Activated CD4-positive, alpha-beta T cell treated with anti-CD3 and anti-CD28 coated beads for 36 hours (primary cell): ENCODE data around the gene NTF3. TPM values are rescaled to one million over a fixed set of nuclear protein-coding genes. Genes with fewer than 3 reads are reported as not detected.

Source experiments
- ATAC-seq: fragments of 200-7000 bp; cut with Tn5 transposase; one replicate; pipeline ENCODE4 v1.10.0; 2021; ENCODE audit warnings: mild to moderate bottlenecking, moderate library complexity
- CTCF ChIA-PET: fragments of 350-600 bp; sonication (Branson Sonifier 250); formaldehyde crosslinking; loops from one replicate; lab custom pipeline; 2021; ENCODE audit warnings: antibody characterized with exemption; lab: Charles Lee
- POLR2A ChIA-PET: fragments of 350-600 bp; sonication (Branson Sonifier 250); formaldehyde crosslinking; loops from one replicate; lab custom pipeline; 2021; ENCODE audit warnings: antibody characterized with exemption, inconsistent platforms; lab: Charles Lee
- DNase-seq: peaks from one replicate; pipeline ENCODE4 v3.0.0-alpha.2; 2020
- H3K27ac Mint-ChIP-seq: one replicate; pipeline ENCODE4 v1.8.0; 2021; ENCODE audit warnings: mixed read lengths
- H3K27me3 Mint-ChIP-seq: one replicate; pipeline ENCODE4 v1.8.0; 2021; ENCODE audit warnings: mixed read lengths
- H3K36me3 Mint-ChIP-seq: one replicate; pipeline ENCODE4 v1.8.0; 2021; ENCODE audit warnings: low read depth, mixed read lengths
- H3K4me1 Mint-ChIP-seq: one replicate; pipeline ENCODE4 v1.8.0; 2021; ENCODE audit warnings: mixed read lengths
- H3K4me3 Mint-ChIP-seq: one replicate; pipeline ENCODE4 v1.8.0; 2021; ENCODE audit warnings: mild to moderate bottlenecking, moderate library complexity, mixed read lengths
- H3K9me3 Mint-ChIP-seq: one replicate; pipeline ENCODE4 v1.8.0; 2021; ENCODE audit warnings: low read depth, mixed read lengths
- intact Hi-C, 2 experiments: fragments of 100-400 bp; cut with DNase I in 1 of 2; cut with micrococcal nuclease in 1 of 2; formaldehyde crosslinking; loops; one replicate each; pipeline versions ENCODE4 v1.14.2 to v1.15.1; 2022 to 2024; cut with DNase I, micrococcal nuclease
- total RNA-seq, 2 experiments: library from RNA; stranded (reverse); gene quantifications; one replicate each; pipeline ENCODE4 v1.2.3, GENCODE V29; 2021

NTF3 gene
- total RNA-seq, 2 experiments from 2014 or later = not detected

GRCh38 chr12:5451251-5451650 lies 19.3 kb downstream of the NTF3 start:
- ChIA-PET POLR2A (no interaction called here), CTCF (no interaction called here)
- H3K27me3 Mint-ChIP-seq = peaks cover 17% of the 10 kb centered on the region
- DNase-seq = no peak
- intact Hi-C loops = no loop called here
- H3K4me1 Mint-ChIP-seq = no peaks in the 10 kb centered on the region
- no peak overlapping the region for H3K4me3 Mint-ChIP-seq
- H3K36me3 Mint-ChIP-seq = no peaks in the 10 kb centered on the region
- no peaks in the 10 kb centered on the region for H3K9me3 Mint-ChIP-seq
- ATAC-seq = no peak
- H3K27ac Mint-ChIP-seq = no peak overlapping the region

- Mint-ChIP-seq H3K4me3 (no peak overlapping the region), H3K27me3 (peaks cover 12% of the 10 kb centered on the region), H3K9me3 (no peaks in the 10 kb centered on the region), H3K27ac (no peak overlapping the region), H3K4me1 (peaks cover 8% of the 10 kb centered on the region), H3K36me3 (no peaks in the 10 kb centered on the region)
- ChIA-PET POLR2A (no interaction called here), CTCF (no interaction called here)
- intact Hi-C loops = no loop called here
- DNase-seq = no peak
- no peak for ATAC-seq
These were observed 20.7 kb downstream of the NTF3 start for GRCh38 chr12:5452569-5452968.

GRCh38 chr12:5453466-5453865 lies 21.6 kb downstream of the NTF3 start:
- Mint-ChIP-seq H3K9me3 (no peaks in the 10 kb centered on the region), H3K36me3 (no peaks in the 10 kb centered on the region), H3K4me3 (no peak overlapping the region), H3K4me1 (peaks cover 8% of the 10 kb centered on the region), H3K27ac (no peak overlapping the region), H3K27me3 (peaks cover 10% of the 10 kb centered on the region)
- ChIA-PET POLR2A (no interaction called here), CTCF (no interaction called here)
- ATAC-seq (no peak), DNase-seq (no peak)
- intact Hi-C loops = no loop called here

- ChIA-PET POLR2A (no interaction called here), CTCF (interaction anchor here (0.5 to 1.1 kb wide), 2 partner anchors 12 to 336 kb away, joined by 3 read pairs; no protein-coding TSS in a partner anchor)
- intact Hi-C loops = no loop called here
- Mint-ChIP-seq H3K4me3 (no peak overlapping the region), H3K9me3 (no peaks in the 10 kb centered on the region), H3K27me3 (peaks cover 8% of the 10 kb centered on the region), H3K27ac (no peak overlapping the region), H3K4me1 (peaks cover 8% of the 10 kb centered on the region), H3K36me3 (no peaks in the 10 kb centered on the region)
- no peak for ATAC-seq
- no peak for DNase-seq
These were observed 23.1 kb downstream of the NTF3 start for GRCh38 chr12:5455045-5455444.

- H3K27me3 Mint-ChIP-seq = peaks cover 8% of the 10 kb centered on the region
- no peaks in the 10 kb centered on the region for H3K9me3 Mint-ChIP-seq
- intact Hi-C loops = no loop called here
- POLR2A ChIA-PET = no interaction called here
- no peak overlapping the region for H3K4me3 Mint-ChIP-seq
- H3K4me1 Mint-ChIP-seq = peaks cover 8% of the 10 kb centered on the region
- no peak for ATAC-seq
- DNase-seq = no peak
- no peak overlapping the region for H3K27ac Mint-ChIP-seq
- CTCF ChIA-PET = no interaction called here
- H3K36me3 Mint-ChIP-seq = no peaks in the 10 kb centered on the region
These were observed 24.1 kb downstream of the NTF3 start for GRCh38 chr12:5456030-5456429.

- no peak overlapping the region for H3K4me3 Mint-ChIP-seq
- POLR2A ChIA-PET = no interaction called here
- H3K27me3 Mint-ChIP-seq = peaks cover 8% of the 10 kb centered on the region
- DNase-seq (no peak), ATAC-seq (no peak)
- H3K36me3 Mint-ChIP-seq = no peaks in the 10 kb centered on the region
- peaks cover 8% of the 10 kb centered on the region for H3K4me1 Mint-ChIP-seq
- no peak overlapping the region for H3K27ac Mint-ChIP-seq
- intact Hi-C loops = no loop called here
- CTCF ChIA-PET = no interaction called here
- no peaks in the 10 kb centered on the region for H3K9me3 Mint-ChIP-seq
These were observed 25.0 kb downstream of the NTF3 start for GRCh38 chr12:5456906-5457305.

- POLR2A ChIA-PET = no interaction called here
- H3K27ac Mint-ChIP-seq = no peak overlapping the region
- intact Hi-C loops = no loop called here
- CTCF ChIA-PET = no interaction called here
- H3K4me3 Mint-ChIP-seq = no peak overlapping the region
- ATAC-seq (no peak), DNase-seq (no peak)
- H3K27me3 Mint-ChIP-seq = peaks cover under 1% of the 10 kb centered on the region
- peaks cover 8% of the 10 kb centered on the region for H3K4me1 Mint-ChIP-seq
- H3K9me3 Mint-ChIP-seq = no peaks in the 10 kb centered on the region
- H3K36me3 Mint-ChIP-seq = no peaks in the 10 kb centered on the region
These were observed 26.5 kb downstream of the NTF3 start for GRCh38 chr12:5458229-5459050.

GRCh38 chr12:5459051-5459782 lies 27.3 kb downstream of the NTF3 start:
- H3K27me3 Mint-ChIP-seq = no peaks in the 10 kb centered on the region
- intact Hi-C loops = no loop called here
- POLR2A ChIA-PET = no interaction called here

GRCh38 chr12:5460817-5461216 lies 28.9 kb downstream of the NTF3 start:
- Mint-ChIP-seq H3K36me3 (no peaks in the 10 kb centered on the region), H3K27ac (no peak overlapping the region), H3K9me3 (no peaks in the 10 kb centered on the region), H3K27me3 (no peaks in the 10 kb centered on the region), H3K4me1 (peaks cover 8% of the 10 kb centered on the region), H3K4me3 (no peak overlapping the region)
- DNase-seq (no peak), ATAC-seq (no peak)
- ChIA-PET POLR2A (no interaction called here), CTCF (no interaction called here)
- intact Hi-C loops = no loop called here

More at GRCh38 chr12:5459051-5459782, 27.3 kb downstream of the NTF3 start:
- H3K36me3 Mint-ChIP-seq = no peaks in the 10 kb centered on the region
- CTCF ChIA-PET = interaction anchor here (0.6 kb wide), 1 partner anchor 928 kb away, joined by 4 read pairs; no protein-coding TSS in a partner anchor
- DNase-seq = no peak
- H3K4me3 Mint-ChIP-seq = no peak overlapping the region
- peaks cover 8% of the 10 kb centered on the region for H3K4me1 Mint-ChIP-seq
- ATAC-seq = no peak
- H3K27ac Mint-ChIP-seq = no peak overlapping the region
- H3K9me3 Mint-ChIP-seq = no peaks in the 10 kb centered on the region

GRCh38 chr12:5461966-5462365 lies 30.1 kb downstream of the NTF3 start:
- Mint-ChIP-seq H3K27ac (no peak overlapping the region), H3K9me3 (no peaks in the 10 kb centered on the region), H3K4me3 (no peak overlapping the region), H3K27me3 (no peaks in the 10 kb centered on the region), H3K4me1 (peaks cover 4% of the 10 kb centered on the region), H3K36me3 (no peaks in the 10 kb centered on the region)
- ATAC-seq (no peak), DNase-seq (no peak)
- POLR2A ChIA-PET = no interaction called here
- intact Hi-C loops = no loop called here
- CTCF ChIA-PET = interaction anchor here (0.7 kb wide), 1 partner anchor 106 kb away, joined by 3 read pairs; no protein-coding TSS in a partner anchor

- Mint-ChIP-seq H3K4me3 (no peak overlapping the region), H3K27me3 (peaks cover 5% of the 10 kb centered on the region), H3K27ac (no peak overlapping the region), H3K4me1 (no peaks in the 10 kb centered on the region), H3K36me3 (no peaks in the 10 kb centered on the region), H3K9me3 (no peaks in the 10 kb centered on the region)
- CTCF ChIA-PET = no interaction called here
- intact Hi-C loops = no loop called here
- POLR2A ChIA-PET = no interaction called here
- ATAC-seq = no peak
- DNase-seq = no peak
These were observed 32.2 kb downstream of the NTF3 start for GRCh38 chr12:5464096-5464495.

- Mint-ChIP-seq H3K27ac (no peak overlapping the region), H3K4me3 (no peak overlapping the region), H3K9me3 (no peaks in the 10 kb centered on the region), H3K36me3 (no peaks in the 10 kb centered on the region), H3K4me1 (no peaks in the 10 kb centered on the region), H3K27me3 (peaks cover 5% of the 10 kb centered on the region)
- ChIA-PET CTCF (no interaction called here), POLR2A (no interaction called here)
- DNase-seq (no peak), ATAC-seq (no peak)
- intact Hi-C loops = no loop called here
These were observed 33.5 kb downstream of the NTF3 start for GRCh38 chr12:5465384-5465783.
